Measurements from ENCODE around the gene WNT9A. TPM values are rescaled to one million over a fixed set of nuclear protein-coding genes. Genes with fewer than 3 reads are reported as not detected.

The WNT9A gene
- polyA plus RNA-seq, 3 donors: 1.2 to 3.4 (median 2.5) TPM

GRCh38 chr1:227905573-227906487 lies 41.9 kb downstream of the WNT9A start:
- H3K27ac ChIP-seq (ENCODE audit: low read depth, low read length): no peak overlapping the region
- 76 to 90% (median 76%) methylated on average over 15 of the region's 15 CpGs for WGBS, 3 donors

GRCh38 chr1:227904541-227905335 lies 43.0 kb downstream of the WNT9A start:
- no peak overlapping the region for H3K27ac ChIP-seq (ENCODE audit: low read depth, low read length)
- WGBS, 3 donors: 88 to 95% (median 91%) methylated on average over 13 to 14 of the region's 14 CpGs

- H3K27ac ChIP-seq (ENCODE audit: low read depth, low read length): no peak overlapping the region
- WGBS, 3 donors: 79 to 93% (median 91%) methylated on average over 22 of the region's 22 CpGs
These were observed 43.9 kb downstream of the WNT9A start for GRCh38 chr1:227903614-227904501.

GRCh38 chr1:227903061-227903521 lies 44.6 kb downstream of the WNT9A start:
- WGBS, 3 donors: 83 to 93% (median 93%) methylated on average over 9 of the region's 9 CpGs
- H3K27ac ChIP-seq (ENCODE audit: low read depth, low read length): no peak overlapping the region

- no peak overlapping the region for H3K27ac ChIP-seq (ENCODE audit: low read depth, low read length)
- WGBS, 3 donors: 91 to 99% (median 94%) methylated on average over 9 of the region's 9 CpGs
These were observed 45.1 kb downstream of the WNT9A start for GRCh38 chr1:227902641-227902990.

- H3K27ac ChIP-seq (ENCODE audit: low read depth, low read length): no peak overlapping the region
- 76 to 83% (median 77%) methylated on average over 11 of the region's 11 CpGs for WGBS, 3 donors
These were observed 45.7 kb downstream of the WNT9A start for GRCh38 chr1:227901906-227902640.

- WGBS, 3 donors: 92 to 94% (median 94%) methylated on average over 13 of the region's 13 CpGs
- no peak overlapping the region for H3K27ac ChIP-seq (ENCODE audit: low read depth, low read length)
These were observed 46.4 kb downstream of the WNT9A start for GRCh38 chr1:227901239-227901905.

GRCh38 chr1:227900571-227901051 lies 47.1 kb downstream of the WNT9A start:
- WGBS, 3 donors: 88 to 90% (median 90%) methylated on average over 13 of the region's 13 CpGs
- H3K27ac ChIP-seq (ENCODE audit: low read depth, low read length): no peak overlapping the region

- 77 to 89% (median 82%) methylated on average over 18 of the region's 18 CpGs for WGBS, 3 donors
- H3K27ac ChIP-seq (ENCODE audit: low read depth, low read length): no peak overlapping the region
These were observed 47.8 kb downstream of the WNT9A start for GRCh38 chr1:227899820-227900449.

GRCh38 chr1:227899141-227899819 lies 48.5 kb downstream of the WNT9A start:
- 71 to 77% (median 74%) methylated on average over 10 to 12 of the region's 12 CpGs for WGBS, 3 donors
- no peak overlapping the region for H3K27ac ChIP-seq (ENCODE audit: low read depth, low read length)

- H3K27ac ChIP-seq (ENCODE audit: low read depth, low read length): no peak overlapping the region
- WGBS, 3 donors: 73 to 76% (median 75%) methylated on average over 11 to 12 of the region's 12 CpGs
These were observed 49.1 kb downstream of the WNT9A start for GRCh38 chr1:227898502-227899140.

- H3K27ac ChIP-seq (ENCODE audit: low read depth, low read length): no peak overlapping the region
- 82 to 87% (median 83%) methylated on average over 6 of the region's 6 CpGs for WGBS, 3 donors
These were observed 49.9 kb downstream of the WNT9A start for GRCh38 chr1:227897704-227898438.

- WGBS, 3 donors: 92 to 97% (median 93%) methylated on average over 8 to 9 of the region's 9 CpGs
- no peak overlapping the region for H3K27ac ChIP-seq (ENCODE audit: low read depth, low read length)
These were observed 50.7 kb downstream of the WNT9A start for GRCh38 chr1:227896710-227897655.

Data from adipose tissue (tissue), 3 donors.